ENCODE data around the gene PCDHGB2.

DNA sequence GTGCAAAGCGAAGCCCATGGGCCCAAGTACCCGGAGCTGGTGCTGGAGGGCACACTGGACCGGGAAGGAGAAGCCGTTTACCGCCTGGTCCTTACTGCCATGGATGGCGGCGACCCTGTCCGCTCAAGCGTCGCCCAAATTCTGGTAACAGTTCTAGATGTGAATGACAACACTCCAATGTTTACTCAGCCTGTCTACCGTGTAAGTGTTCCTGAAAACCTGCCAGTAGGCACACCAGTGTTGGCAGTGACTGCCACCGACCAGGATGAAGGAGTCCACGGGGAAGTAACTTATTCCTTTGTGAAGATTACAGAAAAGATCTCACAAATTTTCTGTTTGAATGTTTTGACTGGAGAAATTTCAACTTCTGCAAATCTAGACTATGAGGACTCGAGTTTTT, 14.8 kb downstream of the PCDHGB2 start:
- TF ChIP-seq, protein P1, sequence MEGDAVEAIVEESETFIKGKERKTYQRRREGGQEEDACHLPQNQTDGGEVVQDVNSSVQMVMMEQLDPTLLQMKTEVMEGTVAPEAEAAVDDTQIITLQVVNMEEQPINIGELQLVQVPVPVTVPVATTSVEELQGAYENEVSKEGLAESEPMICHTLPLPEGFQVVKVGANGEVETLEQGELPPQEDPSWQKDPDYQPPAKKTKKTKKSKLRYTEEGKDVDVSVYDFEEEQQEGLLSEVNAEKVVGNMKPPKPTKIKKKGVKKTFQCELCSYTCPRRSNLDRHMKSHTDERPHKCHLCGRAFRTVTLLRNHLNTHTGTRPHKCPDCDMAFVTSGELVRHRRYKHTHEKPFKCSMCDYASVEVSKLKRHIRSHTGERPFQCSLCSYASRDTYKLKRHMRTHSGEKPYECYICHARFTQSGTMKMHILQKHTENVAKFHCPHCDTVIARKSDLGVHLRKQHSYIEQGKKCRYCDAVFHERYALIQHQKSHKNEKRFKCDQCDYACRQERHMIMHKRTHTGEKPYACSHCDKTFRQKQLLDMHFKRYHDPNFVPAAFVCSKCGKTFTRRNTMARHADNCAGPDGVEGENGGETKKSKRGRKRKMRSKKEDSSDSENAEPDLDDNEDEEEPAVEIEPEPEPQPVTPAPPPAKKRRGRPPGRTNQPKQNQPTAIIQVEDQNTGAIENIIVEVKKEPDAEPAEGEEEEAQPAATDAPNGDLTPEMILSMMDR (optimal IDR thresholded peaks at IDR 0.05 in 1 of 3, IDR thresholded peaks at IDR 0.05 in 1 of 3, conservative IDR thresholded peaks at IDR 0.05 in 1 of 3; ENCODE audit: extremely low read depth in 1 of 3, insufficient read depth in 2 of 3, low read length in 3 of 3): no peak
- TF ChIP-seq EZH2 (IDR thresholded peaks at IDR 0.05; ENCODE audit: low read length): no peak
